SK-N-SH treated with all-trans-retinoic acid at 6 μM for 48 hours (cell line): ENCODE results near the gene AP1AR.

Experiments used
- ARNTL ChIP-seq: fragments of 450-650 bp; formaldehyde crosslinking; IDR thresholded peaks from 2 replicates; pipeline ENCODE4 v1.5.0; 2020; ENCODE audit warnings: low read depth, mild to moderate bottlenecking, moderate library complexity, borderline replicate concordance
- SNAI2 ChIP-seq: fragments of 250-450 bp; sonication (Bioruptor Pico); IDR thresholded peaks from 2 replicates; pipeline ENCODE4 v1.5.0; 2020; ENCODE audit warnings: mild to moderate bottlenecking, moderate library complexity
- TCF4 ChIP-seq: fragments of 250-450 bp; sonication (Bioruptor Pico); IDR thresholded peaks from 2 replicates; pipeline ENCODE4 v1.8.0; 2021; ENCODE audit warnings: mild to moderate bottlenecking, moderate library complexity, borderline replicate concordance
- ZFP30 ChIP-seq: fragments of 450-650 bp; formaldehyde crosslinking; IDR thresholded peaks from 2 replicates; pipeline ENCODE4 v1.5.0; 2022; ENCODE audit warnings: mild to moderate bottlenecking, moderate library complexity
- TF ChIP-seq, protein P1 (sequence below): fragments of 250-450 bp; sonication (Bioruptor Pico); IDR thresholded peaks from 2 replicates; pipeline ENCODE4 v1.5.0; 2020; ENCODE audit warnings: mild to moderate bottlenecking, moderate library complexity
- TF ChIP-seq, protein P2 (sequence below): fragments of 250-450 bp; sonication (Bioruptor Pico); IDR thresholded peaks from 2 replicates; pipeline ENCODE4 v1.8.0; 2020; ENCODE audit warnings: mild to moderate bottlenecking, moderate library complexity, borderline replicate concordance
- TF ChIP-seq, protein P3 (sequence below): fragments of 250-450 bp; sonication (Bioruptor Pico); IDR thresholded peaks from 2 replicates; pipeline ENCODE4 v1.5.1; 2021; ENCODE audit warnings: mild to moderate bottlenecking, moderate library complexity

DNA sequence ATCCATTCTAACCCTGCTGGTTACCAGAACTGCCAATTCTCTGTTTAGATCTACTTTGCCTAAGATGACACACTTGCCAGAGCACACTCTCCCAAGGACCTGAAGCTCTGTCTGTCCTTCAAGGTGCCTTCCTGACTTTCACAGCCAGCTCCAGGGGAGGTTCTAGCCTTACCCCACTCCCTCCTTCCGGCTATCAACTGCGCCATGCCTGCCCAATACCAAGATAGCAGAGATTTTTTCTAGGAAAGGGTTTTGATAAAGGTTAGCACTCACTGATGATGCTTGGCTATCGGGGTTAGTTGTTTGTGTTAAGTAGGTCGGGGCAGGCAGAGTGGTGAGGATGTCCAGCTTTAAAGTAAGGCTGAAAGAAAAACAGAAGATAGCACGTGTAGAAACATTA is 79.9 kb downstream of the AP1AR start:
- TF ChIP-seq, protein P1, sequence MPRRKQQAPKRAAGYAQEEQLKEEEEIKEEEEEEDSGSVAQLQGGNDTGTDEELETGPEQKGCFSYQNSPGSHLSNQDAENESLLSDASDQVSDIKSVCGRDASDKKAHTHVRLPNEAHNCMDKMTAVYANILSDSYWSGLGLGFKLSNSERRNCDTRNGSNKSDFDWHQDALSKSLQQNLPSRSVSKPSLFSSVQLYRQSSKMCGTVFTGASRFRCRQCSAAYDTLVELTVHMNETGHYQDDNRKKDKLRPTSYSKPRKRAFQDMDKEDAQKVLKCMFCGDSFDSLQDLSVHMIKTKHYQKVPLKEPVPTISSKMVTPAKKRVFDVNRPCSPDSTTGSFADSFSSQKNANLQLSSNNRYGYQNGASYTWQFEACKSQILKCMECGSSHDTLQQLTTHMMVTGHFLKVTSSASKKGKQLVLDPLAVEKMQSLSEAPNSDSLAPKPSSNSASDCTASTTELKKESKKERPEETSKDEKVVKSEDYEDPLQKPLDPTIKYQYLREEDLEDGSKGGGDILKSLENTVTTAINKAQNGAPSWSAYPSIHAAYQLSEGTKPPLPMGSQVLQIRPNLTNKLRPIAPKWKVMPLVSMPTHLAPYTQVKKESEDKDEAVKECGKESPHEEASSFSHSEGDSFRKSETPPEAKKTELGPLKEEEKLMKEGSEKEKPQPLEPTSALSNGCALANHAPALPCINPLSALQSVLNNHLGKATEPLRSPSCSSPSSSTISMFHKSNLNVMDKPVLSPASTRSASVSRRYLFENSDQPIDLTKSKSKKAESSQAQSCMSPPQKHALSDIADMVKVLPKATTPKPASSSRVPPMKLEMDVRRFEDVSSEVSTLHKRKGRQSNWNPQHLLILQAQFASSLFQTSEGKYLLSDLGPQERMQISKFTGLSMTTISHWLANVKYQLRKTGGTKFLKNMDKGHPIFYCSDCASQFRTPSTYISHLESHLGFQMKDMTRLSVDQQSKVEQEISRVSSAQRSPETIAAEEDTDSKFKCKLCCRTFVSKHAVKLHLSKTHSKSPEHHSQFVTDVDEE (CRISPR knock-in tag): no peak
- no peak for TF ChIP-seq TCF4 (CRISPR knock-in tag)
- TF ChIP-seq ZFP30: no peak
- TF ChIP-seq, protein P2, sequence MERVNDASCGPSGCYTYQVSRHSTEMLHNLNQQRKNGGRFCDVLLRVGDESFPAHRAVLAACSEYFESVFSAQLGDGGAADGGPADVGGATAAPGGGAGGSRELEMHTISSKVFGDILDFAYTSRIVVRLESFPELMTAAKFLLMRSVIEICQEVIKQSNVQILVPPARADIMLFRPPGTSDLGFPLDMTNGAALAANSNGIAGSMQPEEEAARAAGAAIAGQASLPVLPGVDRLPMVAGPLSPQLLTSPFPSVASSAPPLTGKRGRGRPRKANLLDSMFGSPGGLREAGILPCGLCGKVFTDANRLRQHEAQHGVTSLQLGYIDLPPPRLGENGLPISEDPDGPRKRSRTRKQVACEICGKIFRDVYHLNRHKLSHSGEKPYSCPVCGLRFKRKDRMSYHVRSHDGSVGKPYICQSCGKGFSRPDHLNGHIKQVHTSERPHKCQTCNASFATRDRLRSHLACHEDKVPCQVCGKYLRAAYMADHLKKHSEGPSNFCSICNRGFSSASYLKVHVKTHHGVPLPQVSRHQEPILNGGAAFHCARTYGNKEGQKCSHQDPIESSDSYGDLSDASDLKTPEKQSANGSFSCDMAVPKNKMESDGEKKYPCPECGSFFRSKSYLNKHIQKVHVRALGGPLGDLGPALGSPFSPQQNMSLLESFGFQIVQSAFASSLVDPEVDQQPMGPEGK (CRISPR knock-in tag): no peak
- TF ChIP-seq SNAI2 (CRISPR knock-in tag): no peak
- TF ChIP-seq, protein P3, sequence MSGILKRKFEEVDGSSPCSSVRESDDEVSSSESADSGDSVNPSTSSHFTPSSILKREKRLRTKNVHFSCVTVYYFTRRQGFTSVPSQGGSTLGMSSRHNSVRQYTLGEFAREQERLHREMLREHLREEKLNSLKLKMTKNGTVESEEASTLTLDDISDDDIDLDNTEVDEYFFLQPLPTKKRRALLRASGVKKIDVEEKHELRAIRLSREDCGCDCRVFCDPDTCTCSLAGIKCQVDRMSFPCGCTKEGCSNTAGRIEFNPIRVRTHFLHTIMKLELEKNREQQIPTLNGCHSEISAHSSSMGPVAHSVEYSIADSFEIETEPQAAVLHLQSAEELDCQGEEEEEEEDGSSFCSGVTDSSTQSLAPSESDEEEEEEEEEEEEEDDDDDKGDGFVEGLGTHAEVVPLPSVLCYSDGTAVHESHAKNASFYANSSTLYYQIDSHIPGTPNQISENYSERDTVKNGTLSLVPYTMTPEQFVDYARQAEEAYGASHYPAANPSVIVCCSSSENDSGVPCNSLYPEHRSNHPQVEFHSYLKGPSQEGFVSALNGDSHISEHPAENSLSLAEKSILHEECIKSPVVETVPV (CRISPR knock-in tag): no peak
- TF ChIP-seq ARNTL (CRISPR knock-in tag): no peak
